Bronchial epithelial cell (primary cell): Measurements from ENCODE around the gene PCDH1. TPM values are rescaled to one million over a fixed set of nuclear protein-coding genes. Genes with fewer than 3 reads are reported as not detected.
A peak's percentile ranks its signal among the peaks of the same experiment; 100 is the strongest.

Experiments
- DNase-seq: peaks from one replicate; pipeline ENCODE4 v3.0.0-alpha.2; 2010; ENCODE audit warnings: low read depth
- FAIRE-seq: peaks from 2 replicates; lab custom pipeline; 2011; peaks lifted over from hg19 to GRCh38; lab: Jason Lieb, UNC
- H3K27me3 ChIP-seq: 2 replicates; pipeline ENCODE4 v1.5.1; 2011; ENCODE audit warnings: low read length; ENCODE audit not compliant: control insufficient read depth, insufficient read depth
- H3K36me3 ChIP-seq: 2 replicates; pipeline ENCODE4 v1.5.1; 2011; ENCODE audit warnings: low read length; ENCODE audit not compliant: control insufficient read depth, insufficient read depth
- H3K4me3 ChIP-seq: 2 replicates; pipeline ENCODE4 v1.5.1; 2011; ENCODE audit warnings: mild to moderate bottlenecking, low read depth, low read length, control low read depth
- total RNA-seq: library from RNA; depleted of rRNA; stranded (reverse); fragments of >200 nt; gene quantifications from 2 replicates; pipeline ENCODE4 v1.2.1, GENCODE V29; 2014
- TF ChIP-seq, protein P1 (sequence below): IDR thresholded peaks from 2 replicates; pipeline ENCODE4 v1.5.1; 2011; ENCODE audit warnings: mild to moderate bottlenecking, moderate library complexity, low read length, control low read depth, inconsistent platforms; ENCODE audit not compliant: insufficient read depth, severe bottlenecking

Gene PCDH1
- total RNA-seq, 1 donor from 2014 or later, result 85.3 TPM

GRCh38 chr5:141874262-141874964, 3.8 kb downstream of the PCDH1 start:
- FAIRE-seq (no peak), DNase-seq (no peak)
- H3K27me3 ChIP-seq, result no peaks in the 10 kb centered on the region
- no peaks in the 10 kb centered on the region for H3K36me3 ChIP-seq
- TF ChIP-seq, protein P1, sequence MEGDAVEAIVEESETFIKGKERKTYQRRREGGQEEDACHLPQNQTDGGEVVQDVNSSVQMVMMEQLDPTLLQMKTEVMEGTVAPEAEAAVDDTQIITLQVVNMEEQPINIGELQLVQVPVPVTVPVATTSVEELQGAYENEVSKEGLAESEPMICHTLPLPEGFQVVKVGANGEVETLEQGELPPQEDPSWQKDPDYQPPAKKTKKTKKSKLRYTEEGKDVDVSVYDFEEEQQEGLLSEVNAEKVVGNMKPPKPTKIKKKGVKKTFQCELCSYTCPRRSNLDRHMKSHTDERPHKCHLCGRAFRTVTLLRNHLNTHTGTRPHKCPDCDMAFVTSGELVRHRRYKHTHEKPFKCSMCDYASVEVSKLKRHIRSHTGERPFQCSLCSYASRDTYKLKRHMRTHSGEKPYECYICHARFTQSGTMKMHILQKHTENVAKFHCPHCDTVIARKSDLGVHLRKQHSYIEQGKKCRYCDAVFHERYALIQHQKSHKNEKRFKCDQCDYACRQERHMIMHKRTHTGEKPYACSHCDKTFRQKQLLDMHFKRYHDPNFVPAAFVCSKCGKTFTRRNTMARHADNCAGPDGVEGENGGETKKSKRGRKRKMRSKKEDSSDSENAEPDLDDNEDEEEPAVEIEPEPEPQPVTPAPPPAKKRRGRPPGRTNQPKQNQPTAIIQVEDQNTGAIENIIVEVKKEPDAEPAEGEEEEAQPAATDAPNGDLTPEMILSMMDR, result no peak
- H3K4me3 ChIP-seq, result no peak overlapping the region

- TF ChIP-seq, protein P1, result no peak
- Histone ChIP-seq H3K36me3 (peaks cover 1% of the 10 kb centered on the region), H3K27me3 (no peaks in the 10 kb centered on the region), H3K4me3 (no peak overlapping the region)
- FAIRE-seq (no peak), DNase-seq (no peak)
Observed at GRCh38 chr5:141873933-141874261, 4.3 kb downstream of the PCDH1 start.

GRCh38 chr5:141872496-141873356, 5.5 kb downstream of the PCDH1 start:
- no peaks in the 10 kb centered on the region for H3K27me3 ChIP-seq
- DNase-seq (no peak), FAIRE-seq (no peak)
- TF ChIP-seq, protein P1, result no peak
- peaks cover 6% of the 10 kb centered on the region for H3K36me3 ChIP-seq
- no peak overlapping the region for H3K4me3 ChIP-seq

- DNase-seq (no peak), FAIRE-seq (no peak)
- H3K36me3 ChIP-seq, result peaks cover 7% of the 10 kb centered on the region
- TF ChIP-seq, protein P1, result no peak
- no peak overlapping the region for H3K4me3 ChIP-seq
- no peaks in the 10 kb centered on the region for H3K27me3 ChIP-seq
Observed at GRCh38 chr5:141871870-141872269, 6.3 kb downstream of the PCDH1 start.

GRCh38 chr5:141870871-141871270, 7.3 kb downstream of the PCDH1 start:
- TF ChIP-seq, protein P1, result no peak
- Histone ChIP-seq H3K4me3 (no peak overlapping the region), H3K36me3 (peaks cover 7% of the 10 kb centered on the region), H3K27me3 (no peaks in the 10 kb centered on the region)
- peak; percentile 72 for DNase-seq
- peak; percentile 86 for FAIRE-seq
